AG08396 (cell line): ENCODE results near the gene H3-3A.
"Not testable (repeated sequence)": the region's sequence is repeated elsewhere in the genome, so short reads cannot be mapped to it uniquely, and the experiment has no call there.

Experiments
- DNase-seq: peaks from one replicate; pipeline ENCODE4 v3.0.0; 2012; ENCODE audit warnings: low spot score, mixed read lengths

The H3-3A gene

GRCh38 chr1:226085675-226086285, 23.3 kb downstream of the H3-3A start:
- no peak for DNase-seq

GRCh38 chr1:226086776-226087175, 24.3 kb downstream of the H3-3A start:
- no peak for DNase-seq

- DNase-seq, result no peak
These were observed 28.9 kb downstream of the H3-3A start for GRCh38 chr1:226091461-226091860.

GRCh38 chr1:226092048-226092820, 29.7 kb downstream of the H3-3A start:
- not testable (repeated sequence) for DNase-seq

GRCh38 chr1:226092965-226093364, 30.4 kb downstream of the H3-3A start:
- no peak for DNase-seq

GRCh38 chr1:226093621-226094020, 31.1 kb downstream of the H3-3A start:
- no peak for DNase-seq

GRCh38 chr1:226094451-226094850, 31.9 kb downstream of the H3-3A start:
- DNase-seq, result no peak

- DNase-seq, result no peak
These were observed 32.8 kb downstream of the H3-3A start for GRCh38 chr1:226095286-226095685.

GRCh38 chr1:226097866-226098625, 35.5 kb downstream of the H3-3A start:
- no peak for DNase-seq

- DNase-seq, result no peak
These were observed 36.6 kb downstream of the H3-3A start for GRCh38 chr1:226098870-226099835.

- DNase-seq, result peak; percentile 66
These were observed 38.2 kb downstream of the H3-3A start for GRCh38 chr1:226100436-226101391.

- DNase-seq, result peak; percentile 23
These were observed 42.2 kb downstream of the H3-3A start for GRCh38 chr1:226104671-226105121.

GRCh38 chr1:226107471-226108460, 45.2 kb downstream of the H3-3A start:
- no peak for DNase-seq

- peak; percentile 48 for DNase-seq
These were observed 46.7 kb downstream of the H3-3A start for GRCh38 chr1:226108935-226109828.

- DNase-seq, result peak; percentile 95
These were observed 47.3 kb downstream of the H3-3A start for GRCh38 chr1:226109829-226110248.

GRCh38 chr1:226110249-226111097, 48.0 kb downstream of the H3-3A start:
- DNase-seq, result peak; percentile 87
